GM19239 (cell line): ENCODE data around the gene VPREB1.
"Not testable (repeated sequence)": the region's sequence is repeated elsewhere in the genome, so short reads cannot be mapped to it uniquely, and the experiment has no call there.

Source experiments
- DNase-seq: peaks from one replicate; pipeline ENCODE4 v3.0.0; 2011; ENCODE audit warnings: low spot score; ENCODE audit not compliant: insufficient read length
- FAIRE-seq: peaks from 2 replicates; lab custom pipeline; 2011; peaks lifted over from hg19 to GRCh38; lab: Jason Lieb, UNC

The VPREB1 gene

GRCh38 chr22:22210889-22211833 is 33.4 kb upstream of the VPREB1 start:
- no peak for DNase-seq
- FAIRE-seq: peak; percentile 86

- DNase-seq: no peak
Observed at GRCh38 chr22:22213231-22213630, 31.4 kb upstream of the VPREB1 start.

GRCh38 chr22:22214819-22215329 is 29.7 kb upstream of the VPREB1 start:
- FAIRE-seq: no peak

More at GRCh38 chr22:22213231-22213630, 31.4 kb upstream of the VPREB1 start:
- FAIRE-seq: no peak

GRCh38 chr22:22215659-22216449 is 28.7 kb upstream of the VPREB1 start:
- no peak for DNase-seq
- FAIRE-seq: no peak

More at GRCh38 chr22:22214819-22215329, 29.7 kb upstream of the VPREB1 start:
- no peak for DNase-seq

GRCh38 chr22:22216450-22216959 is 28.1 kb upstream of the VPREB1 start:
- DNase-seq (no peak), FAIRE-seq (no peak)

- DNase-seq: no peak
- no peak for FAIRE-seq
Observed at GRCh38 chr22:22218302-22218701, 26.3 kb upstream of the VPREB1 start.

GRCh38 chr22:22219140-22219996 is 25.2 kb upstream of the VPREB1 start:
- DNase-seq (no peak), FAIRE-seq (no peak)

- not testable (repeated sequence) for FAIRE-seq, DNase-seq
Observed at GRCh38 chr22:22221043-22221442, 23.5 kb upstream of the VPREB1 start.

- no peak for FAIRE-seq
- DNase-seq: no peak
Observed at GRCh38 chr22:22226448-22227187, 18.0 kb upstream of the VPREB1 start.

- DNase-seq (no peak), FAIRE-seq (no peak)
Observed at GRCh38 chr22:22228421-22228820, 16.2 kb upstream of the VPREB1 start.

GRCh38 chr22:22228921-22229320 is 15.7 kb upstream of the VPREB1 start:
- no peak for FAIRE-seq

GRCh38 chr22:22229683-22230420 is 14.7 kb upstream of the VPREB1 start:
- DNase-seq (no peak), FAIRE-seq (no peak)

More at GRCh38 chr22:22228921-22229320, 15.7 kb upstream of the VPREB1 start:
- no peak for DNase-seq

GRCh38 chr22:22230438-22230837 is 14.1 kb upstream of the VPREB1 start:
- DNase-seq: no peak
- no peak for FAIRE-seq

GRCh38 chr22:22233081-22233480 is 11.5 kb upstream of the VPREB1 start:
- FAIRE-seq (no peak), DNase-seq (no peak)

- FAIRE-seq: peak; percentile 86
- peak; percentile 59 for DNase-seq
Observed at GRCh38 chr22:22235558-22235957, 9.0 kb upstream of the VPREB1 start.

GRCh38 chr22:22237521-22237920 is 7.1 kb upstream of the VPREB1 start:
- FAIRE-seq: no peak
- no peak for DNase-seq

- DNase-seq: no peak
- no peak for FAIRE-seq
Observed at GRCh38 chr22:22239311-22239939, 5.2 kb upstream of the VPREB1 start.

- FAIRE-seq (no peak), DNase-seq (no peak)
Observed at GRCh38 chr22:22241554-22241898, 3.1 kb upstream of the VPREB1 start.
